ENCODE measurements around the gene P2RX4. TPM values are rescaled to one million over a fixed set of nuclear protein-coding genes. Genes with fewer than 3 reads are reported as not detected.

P2RX4 gene
- total and polyA plus RNA-seq, 4 donors: 16.5 to 32.1 (median 21.8) TPM

GRCh38 chr12:121218588-121219352 lies 8.8 kb downstream of the P2RX4 start:
- Histone ChIP-seq H3K9me3 (ENCODE audit: control insufficient read depth in 4 of 4, low read length in 3 of 4) (no peaks in the 10 kb centered on the region), H3K4me3 (ENCODE audit: low read depth in 1 of 3, low read length in 3 of 3) (no peak overlapping the region), H3K27ac (ENCODE audit: low read depth in 1 of 2, low read length in 2 of 2) (no peak overlapping the region), H3K9ac (ENCODE audit: low read depth in 1 of 2, low read length in 2 of 2) (no peak overlapping the region), H3K4me1 (ENCODE audit: control insufficient read depth in 4 of 4, insufficient read depth in 4 of 4, low read length in 3 of 4) (peaks cover 5 to 26% (median 18%) of the 10 kb centered on the region in 4 donors), H3K36me3 (ENCODE audit: control insufficient read depth in 4 of 4, insufficient read depth in 3 of 4, low read depth in 1 of 4, low read length in 3 of 4) (peaks cover 2 to 5% (median 3%) of the 10 kb centered on the region in 4 donors), H3K27me3 (ENCODE audit: control insufficient read depth in 4 of 4, insufficient read depth in 4 of 4, low read length in 3 of 4) (no peaks in the 10 kb centered on the region)
- TF ChIP-seq FOXA1 (IDR thresholded peaks at IDR 0.05) (no peak), RAD21 (IDR thresholded peaks at IDR 0.05) (no peak), MAX (IDR thresholded peaks at IDR 0.05) (no peak), YY1 (IDR thresholded peaks at IDR 0.05) (no peak), GABPA (IDR thresholded peaks at IDR 0.05 in 1 of 2, conservative IDR thresholded peaks at IDR 0.05 in 1 of 2) (no peak), NR2F2 (IDR thresholded peaks at IDR 0.05) (no peak), ATF3 (IDR thresholded peaks at IDR 0.05) (no peak), ZBTB33 (IDR thresholded peaks at IDR 0.05) (no peak), EGR1 (IDR thresholded peaks at IDR 0.05; ENCODE audit: low read depth in 2 of 2) (no peak), HNF4A (conservative IDR thresholded peaks at IDR 0.05) (no peak), FOXA2 (IDR thresholded peaks at IDR 0.05) (no peak), HNF4G (IDR thresholded peaks at IDR 0.05) (no peak), JUND (IDR thresholded peaks at IDR 0.05) (no peak), TAF1 (conservative IDR thresholded peaks at IDR 0.05) (no peak), CTCF (IDR thresholded peaks at IDR 0.05; ENCODE audit: low read depth, low read length, missing input control) (no peak), RXRA (IDR thresholded peaks at IDR 0.05) (no peak), REST (IDR thresholded peaks at IDR 0.05) (no peak)
- DNase-seq (ENCODE audit: low spot score): no peak
- WGBS: 90% methylated on average over 18 of the region's 18 CpGs

All from liver (tissue), 9 donors.